Pancreas (tissue), 10 donors: ENCODE measurements around the gene BCR. TPM values are rescaled to one million over a fixed set of nuclear protein-coding genes. Genes with fewer than 3 reads are reported as not detected.
A peak's percentile ranks its signal among the peaks of the same experiment; 100 is the strongest.

ENCODE experiments used
- ATAC-seq, 4 donors: fragments of 200-7000 bp; cut with Tn5 transposase; one replicate each; pipeline versions ENCODE4 v1.8.0 to v1.9.1; 2020; ENCODE audit warnings: mild to moderate bottlenecking in 4 of 4, moderate library complexity in 4 of 4
- DNase-seq, 6 donors: peaks; one replicate each; pipeline ENCODE4 v3.0.0-alpha.2; 2020
- FAIRE-seq: peaks from 2 replicates; lab custom pipeline; 2012; peaks lifted over from hg19 to GRCh38; lab: Jason Lieb, UNC
- H3K27ac ChIP-seq, 4 donors: fragments of 200-600 bp; sonication (generic); 1 replicate in 3 of 4; 2 replicates in 1 of 4; pipeline versions ENCODE4 v1.5.0 to v1.8.0; 2020
- H3K27me3 ChIP-seq, 4 donors: fragments of 200-600 bp; one replicate each; pipeline ENCODE4 v1.8.0; 2021
- H3K36me3 ChIP-seq, 3 donors: fragments of 200-600 bp; sonication (generic) in 1 of 3; one replicate each; pipeline versions ENCODE4 v1.5.0 to v1.8.0; 2020 to 2021
- H3K4me1 ChIP-seq, 3 donors: fragments of 200-600 bp; one replicate each; pipeline ENCODE4 v1.8.0; 2021
- H3K4me3 ChIP-seq, 4 donors: fragments of 200-600 bp; sonication (generic) in 2 of 4; one replicate each; pipeline versions ENCODE4 v1.5.0 to v1.8.0; 2020 to 2021
- H3K9me3 ChIP-seq, 4 donors: fragments of 200-600 bp; one replicate each; pipeline ENCODE4 v1.8.0; 2021
- WGBS, 2 donors: extraction: QIAGEN DNeasy Blood & Tissue Kit; methylation state at CpG; one replicate each; pipeline ENCODE4 v1.1.7; 2013; 5-methylcytosine and 5-hydroxymethylcytosine counted together
- intact Hi-C, 3 donors: fragments of 100-400 bp; cut with DNase I; formaldehyde crosslinking; loops; one replicate each; pipeline versions ENCODE4 v1.11.1 to v1.14.2; 2022
- polyA plus RNA-seq, 2 donors: library from polyadenylated mRNA; stranded (reverse); fragments of 200-250 nt; gene quantifications; one replicate each; pipeline ENCODE4 v1.2.3, GENCODE V29; 2013
- total RNA-seq, 6 donors: library from RNA; stranded (reverse); fragmentation: NEBNext Ultra II Directional in 4 of 6; extraction: Animal tissue kit (Norgen Biotek cat#: 25700) in 4 of 6; gene quantifications; one replicate each; pipeline versions ENCODE4 v1.2.1 to v1.2.4, GENCODE V29; 2021 to 2023
- TF ChIP-seq, protein P1 (sequence below), 4 donors: fragments of 200-600 bp; sonication (generic) in 3 of 4; IDR thresholded peaks; one replicate each; pipeline versions ENCODE4 v1.5.0 to v1.8.0; 2021; ENCODE audit warnings: antibody characterized with exemption in 4 of 4
- donor health status: healthy with polysubstance abuse.
- donor health status: DM: no; HTN: no; CAD: no; lungs with moderate emphysema.
- donor health status: DM: no; HTN: no; CAD: no.
- donor health status: control.
- donor health status: control.
- donor health status: Bipolar disorder and iron deficiency.
- donor health status: DM: yes; HTN: yes; CAD: no.
- donor health status: DM: no; HTN: no; CAD: no.
- donor health status: DM: no; HTN: no; CAD: no.
- donor health status: DM: yes; HTN: yes; CAD: no.

BCR gene
- total and polyA plus RNA-seq, 8 donors: 15.5 to 35.9 (median 18.1) TPM

GRCh38 chr22:23219822-23220484 lies 39.6 kb downstream of the BCR start:
- Histone ChIP-seq H3K4me3 (no peak overlapping the region), H3K36me3 (no peaks in the 10 kb centered on the region), H3K27me3 (no peaks in the 10 kb centered on the region), H3K9me3 (no peaks in the 10 kb centered on the region), H3K27ac (peak overlapping the region in 2 of 4 donors; percentile 65 to 73), H3K4me1 (peaks cover 8 to 67% (median 17%) of the 10 kb centered on the region in 3 donors)
- FAIRE-seq (no peak), DNase-seq (peak in 2 of 6 donors; percentile 32 to 59), ATAC-seq (peak; percentile 19 to 51 (median 31))
- TF ChIP-seq, protein P1, sequence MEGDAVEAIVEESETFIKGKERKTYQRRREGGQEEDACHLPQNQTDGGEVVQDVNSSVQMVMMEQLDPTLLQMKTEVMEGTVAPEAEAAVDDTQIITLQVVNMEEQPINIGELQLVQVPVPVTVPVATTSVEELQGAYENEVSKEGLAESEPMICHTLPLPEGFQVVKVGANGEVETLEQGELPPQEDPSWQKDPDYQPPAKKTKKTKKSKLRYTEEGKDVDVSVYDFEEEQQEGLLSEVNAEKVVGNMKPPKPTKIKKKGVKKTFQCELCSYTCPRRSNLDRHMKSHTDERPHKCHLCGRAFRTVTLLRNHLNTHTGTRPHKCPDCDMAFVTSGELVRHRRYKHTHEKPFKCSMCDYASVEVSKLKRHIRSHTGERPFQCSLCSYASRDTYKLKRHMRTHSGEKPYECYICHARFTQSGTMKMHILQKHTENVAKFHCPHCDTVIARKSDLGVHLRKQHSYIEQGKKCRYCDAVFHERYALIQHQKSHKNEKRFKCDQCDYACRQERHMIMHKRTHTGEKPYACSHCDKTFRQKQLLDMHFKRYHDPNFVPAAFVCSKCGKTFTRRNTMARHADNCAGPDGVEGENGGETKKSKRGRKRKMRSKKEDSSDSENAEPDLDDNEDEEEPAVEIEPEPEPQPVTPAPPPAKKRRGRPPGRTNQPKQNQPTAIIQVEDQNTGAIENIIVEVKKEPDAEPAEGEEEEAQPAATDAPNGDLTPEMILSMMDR (IDR thresholded peaks at IDR 0.05): no peak
- intact Hi-C loops: no loop called here
- 68 to 73% methylated on average over 12 of the region's 12 CpGs for WGBS, 2 donors

- ATAC-seq: peak in 3 of 4 donors; percentile 6 to 35 (median 21)
- intact Hi-C loops: no loop called here
- 80 to 81% methylated on average over 11 of the region's 11 CpGs for WGBS, 2 donors
Observed at GRCh38 chr22:23220485-23221350, 40.4 kb downstream of the BCR start.

GRCh38 chr22:23221351-23221804 lies 41.1 kb downstream of the BCR start:
- H3K36me3 ChIP-seq: no peaks in the 10 kb centered on the region
- ATAC-seq (no peak), DNase-seq (peak in 2 of 6 donors; percentile 3 to 17), FAIRE-seq (no peak)
- H3K27me3 ChIP-seq: no peaks in the 10 kb centered on the region
- H3K9me3 ChIP-seq: no peaks in the 10 kb centered on the region
- no peak overlapping the region for H3K27ac ChIP-seq
- whole genome bisulfite sequencing, 2 donors: 93 to 97% methylated on average over 3 of the region's 3 CpGs
- TF ChIP-seq, protein P1 (IDR thresholded peaks at IDR 0.05): no peak
- intact Hi-C loops: no loop called here
- peaks cover 8 to 56% (median 17%) of the 10 kb centered on the region in 3 donors for H3K4me1 ChIP-seq
- H3K4me3 ChIP-seq: no peak overlapping the region

More at GRCh38 chr22:23220485-23221350, 40.4 kb downstream of the BCR start:
- H3K4me3 ChIP-seq: no peak overlapping the region
- DNase-seq: peak in 2 of 6 donors; percentile 20 to 58
- H3K4me1 ChIP-seq: peaks cover 8 to 62% (median 17%) of the 10 kb centered on the region in 3 donors
- no peaks in the 10 kb centered on the region for H3K36me3 ChIP-seq
- FAIRE-seq: no peak
- H3K27me3 ChIP-seq: no peaks in the 10 kb centered on the region
- H3K9me3 ChIP-seq: no peaks in the 10 kb centered on the region
- TF ChIP-seq, protein P1 (IDR thresholded peaks at IDR 0.05): no peak
- peak overlapping the region in 1 of 4 donors; percentile 22 for H3K27ac ChIP-seq

- Histone ChIP-seq H3K4me1 (peaks cover 8 to 50% (median 17%) of the 10 kb centered on the region in 3 donors), H3K9me3 (no peaks in the 10 kb centered on the region), H3K36me3 (no peaks in the 10 kb centered on the region), H3K27me3 (no peaks in the 10 kb centered on the region), H3K4me3 (no peak overlapping the region), H3K27ac (no peak overlapping the region)
- FAIRE-seq: no peak
- peak in 2 of 6 donors; percentile 22 to 28 for DNase-seq
- intact Hi-C loops: no loop called here
- WGBS, 2 donors: 91 to 97% methylated on average over 11 of the region's 11 CpGs
- no peak for ATAC-seq
- TF ChIP-seq, protein P1 (IDR thresholded peaks at IDR 0.05): no peak
Observed at GRCh38 chr22:23222033-23222792, 41.9 kb downstream of the BCR start.
